H1 (cell line): ENCODE results near the gene MEMO1.

Experiments
- EP300 ChIP-seq, 2 experiments: IDR thresholded peaks; 1 replicate in 1 of 2; 2 replicates in 1 of 2; pipeline ENCODE4 v1.6.1; 2011 to 2012; ENCODE audit warnings: low read depth in 2 of 2, low read length in 2 of 2, mild to moderate bottlenecking in 2 of 2, borderline replicate concordance in 1 of 2, inconsistent platforms in 1 of 2, moderate library complexity in 1 of 2
- FOSL1 ChIP-seq: IDR thresholded peaks from 2 replicates; pipeline ENCODE4 v1.6.1; 2011; ENCODE audit warnings: mild to moderate bottlenecking, low read depth, low read length, moderate library complexity; ENCODE audit not compliant: insufficient read depth
- GABPA ChIP-seq: IDR thresholded peaks from 2 replicates; pipeline ENCODE4 v1.6.1; 2011; ENCODE audit warnings: mild to moderate bottlenecking, low read length, moderate library complexity, borderline replicate concordance; ENCODE audit not compliant: insufficient read depth
- HDAC2 ChIP-seq, 2 experiments: fragments of 300-600 bp in 1 of 2; sonication (generic) in 1 of 2; IDR thresholded peaks; 2 replicates each; pipeline ENCODE4 v1.6.1; 2011 to 2012; ENCODE audit warnings: low read depth in 2 of 2, low read length in 2 of 2, mild to moderate bottlenecking in 2 of 2, moderate library complexity in 2 of 2, borderline replicate concordance in 1 of 2, inconsistent platforms in 1 of 2
- PHF8 ChIP-seq: fragments of 200-600 bp; sonication (generic); conservative IDR thresholded peaks from 2 replicates; pipeline ENCODE4 v1.7.1; 2012; ENCODE audit warnings: low read depth, mild to moderate bottlenecking, inconsistent platforms, low read length, moderate library complexity
- POLR2A ChIP-seq, 2 experiments: IDR thresholded peaks; 1 replicate in 1 of 2; 2 replicates in 1 of 2; pipeline ENCODE4 v1.6.1; 2011; ENCODE audit warnings: low read depth in 2 of 2, low read length in 2 of 2, mild to moderate bottlenecking in 2 of 2; ENCODE audit errors: control extremely low read depth in 1 of 2
- SIN3A ChIP-seq, 2 experiments: IDR thresholded peaks in 1 of 2; conservative IDR thresholded peaks in 1 of 2; 2 replicates each; pipeline ENCODE4 v1.6.1; 2011 to 2012; ENCODE audit warnings: low read length in 2 of 2, improper control_type of control experiment in 1 of 2, low read depth in 1 of 2, mild to moderate bottlenecking in 1 of 2
- SP2 ChIP-seq: IDR thresholded peaks from 2 replicates; pipeline ENCODE4 v1.6.1; 2012; ENCODE audit warnings: mild to moderate bottlenecking, low read length, inconsistent platforms
- SUZ12 ChIP-seq: fragments of 200-600 bp; sonication (generic); IDR thresholded peaks from 2 replicates; pipeline ENCODE4 v1.6.1; 2012; ENCODE audit warnings: mild to moderate bottlenecking, inconsistent platforms, low read length, moderate library complexity, mixed read lengths
- TBP ChIP-seq: IDR thresholded peaks from 2 replicates; pipeline ENCODE4 v1.6.1; 2011; ENCODE audit warnings: low read depth, low read length, improper control_type of control experiment
- TF ChIP-seq, protein P1 (sequence below), 3 experiments: IDR thresholded peaks; 1 replicate in 2 of 3; 2 replicates in 1 of 3; pipeline versions ENCODE4 v1.5.1 to v1.6.1; 2011; ENCODE audit warnings: low read length in 3 of 3, mild to moderate bottlenecking in 3 of 3, inconsistent platforms in 2 of 3, low read depth in 1 of 3, moderate library complexity in 1 of 3; ENCODE audit not compliant: insufficient read depth in 1 of 3; ENCODE audit errors: control extremely low read depth in 1 of 3
- TF ChIP-seq, protein P2 (sequence below): IDR thresholded peaks from 2 replicates; pipeline ENCODE4 v1.6.1; 2011; ENCODE audit warnings: low read depth, mild to moderate bottlenecking, low read length; ENCODE audit not compliant: insufficient read depth

DNA sequence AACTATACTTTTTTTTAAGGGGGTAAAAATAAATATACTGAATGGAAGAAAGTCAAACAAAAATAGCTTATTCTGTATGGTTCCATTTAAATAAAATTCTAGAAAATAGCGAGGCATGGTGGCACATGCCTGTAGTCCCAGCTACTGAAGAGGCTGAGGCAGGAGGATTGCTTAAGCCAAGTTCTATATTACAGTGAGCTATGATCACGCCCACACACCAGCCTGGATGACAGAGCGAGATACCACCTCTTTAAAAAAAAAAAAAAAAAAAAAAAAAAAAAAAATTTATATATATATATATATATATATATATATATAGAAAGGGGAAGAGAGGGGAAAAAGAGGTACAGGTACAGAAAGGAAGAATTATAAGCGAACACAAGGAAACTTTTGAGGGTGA is 77.7 kb downstream of the MEMO1 start:
- TF ChIP-seq HDAC2 (IDR thresholded peaks at IDR 0.05; ENCODE audit: borderline replicate concordance in 1 of 2, low read depth in 2 of 2, low read length in 2 of 2): no peak
- TF ChIP-seq EP300 (IDR thresholded peaks at IDR 0.05; ENCODE audit: borderline replicate concordance in 1 of 2, low read depth in 2 of 2, low read length in 2 of 2): no peak
- TF ChIP-seq PHF8: no peak
- TF ChIP-seq, protein P1, sequence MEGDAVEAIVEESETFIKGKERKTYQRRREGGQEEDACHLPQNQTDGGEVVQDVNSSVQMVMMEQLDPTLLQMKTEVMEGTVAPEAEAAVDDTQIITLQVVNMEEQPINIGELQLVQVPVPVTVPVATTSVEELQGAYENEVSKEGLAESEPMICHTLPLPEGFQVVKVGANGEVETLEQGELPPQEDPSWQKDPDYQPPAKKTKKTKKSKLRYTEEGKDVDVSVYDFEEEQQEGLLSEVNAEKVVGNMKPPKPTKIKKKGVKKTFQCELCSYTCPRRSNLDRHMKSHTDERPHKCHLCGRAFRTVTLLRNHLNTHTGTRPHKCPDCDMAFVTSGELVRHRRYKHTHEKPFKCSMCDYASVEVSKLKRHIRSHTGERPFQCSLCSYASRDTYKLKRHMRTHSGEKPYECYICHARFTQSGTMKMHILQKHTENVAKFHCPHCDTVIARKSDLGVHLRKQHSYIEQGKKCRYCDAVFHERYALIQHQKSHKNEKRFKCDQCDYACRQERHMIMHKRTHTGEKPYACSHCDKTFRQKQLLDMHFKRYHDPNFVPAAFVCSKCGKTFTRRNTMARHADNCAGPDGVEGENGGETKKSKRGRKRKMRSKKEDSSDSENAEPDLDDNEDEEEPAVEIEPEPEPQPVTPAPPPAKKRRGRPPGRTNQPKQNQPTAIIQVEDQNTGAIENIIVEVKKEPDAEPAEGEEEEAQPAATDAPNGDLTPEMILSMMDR (IDR thresholded peaks at IDR 0.05; ENCODE audit: control extremely low read depth in 1 of 3, insufficient read depth in 1 of 3, low read depth in 1 of 3, low read length in 3 of 3): no peak
- TF ChIP-seq SUZ12: no peak
- TF ChIP-seq GABPA: no peak
- TF ChIP-seq FOSL1: no peak
- TF ChIP-seq TBP: no peak
- no peak for TF ChIP-seq SIN3A (conservative IDR thresholded peaks at IDR 0.05 in 1 of 2, IDR thresholded peaks at IDR 0.05 in 1 of 2; ENCODE audit: low read depth in 1 of 2, low read length in 2 of 2)
- TF ChIP-seq POLR2A (IDR thresholded peaks at IDR 0.05; ENCODE audit: control extremely low read depth in 1 of 2, low read depth in 2 of 2, low read length in 2 of 2): no peak
- no peak for TF ChIP-seq SP2
- TF ChIP-seq, protein P2, sequence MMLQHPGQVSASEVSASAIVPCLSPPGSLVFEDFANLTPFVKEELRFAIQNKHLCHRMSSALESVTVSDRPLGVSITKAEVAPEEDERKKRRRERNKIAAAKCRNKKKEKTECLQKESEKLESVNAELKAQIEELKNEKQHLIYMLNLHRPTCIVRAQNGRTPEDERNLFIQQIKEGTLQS: no peak
